B cell (primary cell): Measurements from ENCODE around the gene GOLGA8B. TPM values are rescaled to one million over a fixed set of nuclear protein-coding genes. Genes with fewer than 3 reads are reported as not detected.
A peak's percentile ranks its signal among the peaks of the same experiment; 100 is the strongest.
"Not testable (repeated sequence)": the region's sequence is repeated elsewhere in the genome, so short reads cannot be mapped to it uniquely, and the experiment has no call there.

ENCODE experiments used
- ATAC-seq: fragments of 200-7000 bp; cut with Tn5 transposase; one replicate; pipeline ENCODE4 v1.10.0; 2021; ENCODE audit warnings: low read depth, mild to moderate bottlenecking, moderate number of reproducible peaks, moderate library complexity
- CTCF ChIA-PET: fragments of 350-600 bp; sonication (Branson Sonifier 250); formaldehyde crosslinking; loops from one replicate; lab custom pipeline; 2021; ENCODE audit warnings: antibody characterized with exemption, inconsistent platforms; lab: Charles Lee
- POLR2A ChIA-PET: fragments of 350-600 bp; sonication (Branson Sonifier 250); formaldehyde crosslinking; loops from one replicate; lab custom pipeline; 2021; ENCODE audit warnings: antibody characterized with exemption; lab: Charles Lee
- DNase-seq: peaks from one replicate; pipeline ENCODE4 v3.0.0; 2013
- H2AFZ ChIP-seq: 2 replicates; pipeline ENCODE4 v1.6.1; 2012; ENCODE audit warnings: mild to moderate bottlenecking, low read depth, low read length; ENCODE audit not compliant: insufficient read depth, poor library complexity, severe bottlenecking
- H3K27ac ChIP-seq, 2 donors: 1 replicate in 1 of 2; 2 replicates in 1 of 2; pipeline ENCODE4 v1.5.1; 2012 to 2013; ENCODE audit warnings: low read length in 2 of 2, mild to moderate bottlenecking in 2 of 2, moderate library complexity in 1 of 2
- H3K27me3 ChIP-seq, 4 experiments: fragments of 200-600 bp in 1 of 4; sonication (generic) in 1 of 4; replicated peaks in 1 of 4; 1 replicate in 2 of 4; 2 replicates in 2 of 4; pipeline versions ENCODE4 v1.6.1 to v1.7.0; 2013 to 2016; ENCODE audit warnings: low read length in 3 of 4, mild to moderate bottlenecking in 2 of 4, mixed read lengths in 1 of 4, moderate library complexity in 1 of 4; ENCODE audit not compliant: insufficient read depth in 4 of 4, control insufficient read depth in 3 of 4; ENCODE audit errors: control extremely low read depth in 1 of 4
- H3K36me3 ChIP-seq, 2 experiments: replicated peaks in 1 of 2; 1 replicate in 1 of 2; 2 replicates in 1 of 2; pipeline versions ENCODE4 v1.6.1 to v1.7.1; 2013; ENCODE audit warnings: low read length in 1 of 2; ENCODE audit not compliant: insufficient read depth in 2 of 2, control insufficient read depth in 1 of 2; ENCODE audit errors: control extremely low read depth in 1 of 2, extremely low read depth in 1 of 2
- H3K4me1 ChIP-seq, 2 donors: fragments of 200-600 bp in 1 of 2; sonication (generic) in 1 of 2; 1 replicate in 1 of 2; 2 replicates in 1 of 2; pipeline versions ENCODE4 v1.5.1 to v1.6.1; 2013 to 2017; ENCODE audit warnings: low read length in 2 of 2; ENCODE audit not compliant: control insufficient read depth in 2 of 2, insufficient read depth in 2 of 2
- H3K4me2 ChIP-seq: replicated peaks from 2 replicates; pipeline ENCODE3; 2012; ENCODE audit warnings: mild to moderate bottlenecking, low read depth, low read length; ENCODE audit not compliant: poor library complexity, severe bottlenecking
- H3K4me3 ChIP-seq, 5 experiments: fragments of 200-600 bp in 1 of 5; sonication (generic) in 1 of 5; 1 replicate in 3 of 5; 2 replicates in 2 of 5; pipeline versions ENCODE4 v1.5.1 to v1.7.0; 2011 to 2016; ENCODE audit warnings: low read length in 4 of 5, mild to moderate bottlenecking in 4 of 5, low read depth in 2 of 5, control low read depth in 1 of 5, moderate library complexity in 1 of 5; ENCODE audit not compliant: insufficient read depth in 1 of 5; ENCODE audit errors: control extremely low read depth in 1 of 5, extremely low read depth in 1 of 5
- H3K79me2 ChIP-seq: fragments of 200-600 bp; sonication (generic); one replicate; pipeline ENCODE4 v1.6.0; 2016; ENCODE audit warnings: low read length; ENCODE audit not compliant: control insufficient read depth, insufficient read depth
- H3K9ac ChIP-seq: fragments of 200-600 bp; sonication (generic); 2 replicates; pipeline ENCODE4 v1.6.1; 2017; ENCODE audit warnings: mild to moderate bottlenecking, low read length, moderate library complexity
- H3K9me3 ChIP-seq, 3 donors: one replicate each; pipeline versions ENCODE4 v1.6.1 to v1.7.1; 2013; ENCODE audit warnings: low read length in 2 of 3; ENCODE audit not compliant: control insufficient read depth in 2 of 3, insufficient read depth in 1 of 3; ENCODE audit errors: control extremely low read depth in 1 of 3
- H4K20me1 ChIP-seq: 2 replicates; pipeline ENCODE4 v1.6.0; 2012; ENCODE audit warnings: mild to moderate bottlenecking, low read length; ENCODE audit not compliant: insufficient read depth, control insufficient read depth, poor library complexity, severe bottlenecking
- H3K27ac Mint-ChIP-seq: one replicate; pipeline ENCODE4 v1.8.0; 2021; ENCODE audit warnings: mixed read lengths
- H3K27me3 Mint-ChIP-seq: one replicate; pipeline ENCODE4 v1.8.0; 2021; ENCODE audit warnings: mixed read lengths
- H3K4me1 Mint-ChIP-seq: one replicate; pipeline ENCODE4 v1.8.0; 2021; ENCODE audit warnings: mixed read lengths
- H3K4me3 Mint-ChIP-seq: one replicate; pipeline ENCODE4 v1.8.0; 2021; ENCODE audit warnings: mixed read lengths
- H3K9me3 Mint-ChIP-seq: one replicate; pipeline ENCODE4 v1.8.0; 2022; ENCODE audit warnings: mixed read lengths; ENCODE audit not compliant: insufficient read depth
- CTCF ChIP-seq: fragments of 200-600 bp; IDR thresholded peaks from one replicate; pipeline ENCODE4 v1.8.0; 2022; ENCODE audit warnings: antibody characterized with exemption, mild to moderate bottlenecking
- EZH2 ChIP-seq: IDR thresholded peaks from 2 replicates; pipeline ENCODE4 v1.6.1; 2012; ENCODE audit warnings: borderline replicate concordance, low read depth, mild to moderate bottlenecking, moderate library complexity, low read length; ENCODE audit not compliant: insufficient read depth, poor library complexity, severe bottlenecking
- WGBS: methylation state at CpG from one replicate; pipeline ENCODE4 v1.1.5; 2013; ENCODE audit warnings: missing lambda C conversion rate; ENCODE audit not compliant: insufficient coverage; 5-methylcytosine and 5-hydroxymethylcytosine counted together
- intact Hi-C: fragments of 100-400 bp; cut with micrococcal nuclease; formaldehyde crosslinking; loops from one replicate; pipeline ENCODE4 v1.10.0; 2022
- polyA plus RNA-seq: library from polyadenylated mRNA; depleted of rRNA; stranded (reverse); fragments of >200 nt; gene quantifications from 2 replicates; pipeline ENCODE4 v1.2.3, GENCODE V29; 2012
- total RNA-seq, 2 donors: library from RNA; stranded (reverse); fragments of 120-200 nt in 1 of 2; gene quantifications; 1 replicate in 1 of 2; 2 replicates in 1 of 2; pipeline versions ENCODE4 v1.2.3 to v1.2.4, GENCODE V29; 2013 to 2022

GOLGA8B gene
- total and polyA plus RNA-seq, 2 donors (not counting 1 experiment from before 2014, with no cell fraction given): 77.1 to 200 TPM

- no peaks in the 10 kb centered on the region for H3K36me3 ChIP-seq
- H4K20me1 ChIP-seq: peaks cover 33% of the 10 kb centered on the region
- no peak overlapping the region for H3K4me3 ChIP-seq
- CTCF ChIA-PET: no interaction called here
- H3K27ac ChIP-seq: no peak overlapping the region
- Mint-ChIP-seq H3K27ac (no peak overlapping the region), H3K9me3 (no peaks in the 10 kb centered on the region), H3K27me3 (no peaks in the 10 kb centered on the region), H3K4me1 (peaks cover 30% of the 10 kb centered on the region), H3K4me3 (peak overlapping the region; percentile 47)
- TF ChIP-seq CTCF: no peak
- no peak for TF ChIP-seq EZH2
- H3K9ac ChIP-seq: no peak overlapping the region
- no peaks in the 10 kb centered on the region for H3K9me3 ChIP-seq
- H3K79me2 ChIP-seq: peaks cover 74% of the 10 kb centered on the region
- peaks cover 12 to 17% of the 10 kb centered on the region in 2 donors for H3K4me1 ChIP-seq
- intact Hi-C loops: no loop called here
- H2AFZ ChIP-seq: no peak overlapping the region
- 95% methylated on average over 3 of the region's 9 CpGs for WGBS
- ATAC-seq (no peak), DNase-seq (no peak)
- POLR2A ChIA-PET: no interaction called here
- H3K4me2 ChIP-seq: no peak overlapping the region
- peaks cover 0 to 7% (median 2%) of the 10 kb centered on the region in 4 experiments for H3K27me3 ChIP-seq
Measured at GRCh38 chr15:34581043-34581365, 2.4 kb downstream of the GOLGA8B start.

- Histone ChIP-seq H4K20me1 (peaks cover 33% of the 10 kb centered on the region), H3K79me2 (peaks cover 78% of the 10 kb centered on the region), H3K4me1 (peaks cover 12 to 17% of the 10 kb centered on the region in 2 donors)
- H2AFZ ChIP-seq, H3K9ac ChIP-seq, ATAC-seq, H3K4me3 ChIP-seq, H3K4me3 Mint-ChIP-seq, H3K27me3 ChIP-seq, H3K27me3 Mint-ChIP-seq, CTCF ChIA-PET, H3K4me2 ChIP-seq, H3K9me3 ChIP-seq, intact Hi-C loops, H3K9me3 Mint-ChIP-seq, H3K27ac Mint-ChIP-seq, H3K27ac ChIP-seq, POLR2A ChIA-PET, H3K36me3 ChIP-seq: not testable (repeated sequence)
- peaks cover 30% of the 10 kb centered on the region for H3K4me1 Mint-ChIP-seq
- 96% methylated on average over 9 of the region's 15 CpGs for WGBS
- peak; percentile 10 for DNase-seq
Measured at GRCh38 chr15:34580251-34581042, 3.0 kb downstream of the GOLGA8B start.
